Measurements from ENCODE around the gene LNX1.

DNA sequence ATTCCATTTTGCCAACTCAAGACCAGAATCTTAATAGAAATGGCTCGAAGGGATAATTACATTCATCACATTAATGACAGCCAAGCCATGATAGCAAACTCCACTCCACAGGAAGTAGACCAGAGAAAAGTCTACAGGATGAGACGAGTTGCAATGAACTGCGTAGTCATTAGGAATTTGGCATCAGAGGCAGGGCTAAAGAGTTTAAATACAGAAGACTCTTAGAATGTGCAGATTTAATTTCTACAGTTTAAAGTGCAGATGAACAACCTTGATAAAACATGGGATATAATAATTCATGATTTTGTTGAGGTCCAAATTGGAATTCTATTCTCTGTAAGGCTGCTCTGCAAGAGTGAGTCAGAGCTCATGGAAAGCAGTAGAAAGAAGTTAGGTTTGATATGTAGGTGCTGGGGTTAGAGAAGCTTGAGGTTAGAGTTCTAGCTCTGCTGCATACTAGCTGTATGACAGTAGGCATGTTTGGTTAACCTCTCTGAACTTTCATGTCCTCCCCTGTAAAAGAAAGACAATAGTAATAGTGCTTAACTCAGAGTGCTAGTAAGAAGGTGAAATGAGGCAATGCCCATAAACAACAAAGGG lies 32.2 kb downstream of the LNX1 start:
- TF ChIP-seq EZH2 (IDR thresholded peaks at IDR 0.05; ENCODE audit: insufficient read depth, poor library complexity, severe bottlenecking) (no peak), EZH2phosphoT487 (IDR thresholded peaks at IDR 0.05; ENCODE audit: insufficient read depth, low read depth) (no peak)
